PFSK-1 (cell line): ENCODE results near the gene MRI1.
A peak's percentile ranks its signal among the peaks of the same experiment; 100 is the strongest.

ENCODE experiments used
- FOXP2 ChIP-seq: optimal IDR thresholded peaks from 2 replicates; pipeline ENCODE3; 2011; ENCODE audit warnings: borderline replicate concordance, control low read depth, inconsistent platforms; ENCODE audit not compliant: insufficient read depth; ENCODE audit errors: extremely low read length, extremely low read depth
- POLR2AphosphoS5 ChIP-seq: IDR thresholded peaks from 2 replicates; pipeline ENCODE4 v1.6.1; 2012; ENCODE audit warnings: low read depth, mild to moderate bottlenecking, control low read depth, low read length, moderate library complexity
- SIN3A ChIP-seq: IDR thresholded peaks from 2 replicates; pipeline ENCODE4 v1.6.1; 2012; ENCODE audit warnings: mild to moderate bottlenecking, low read length, moderate library complexity, borderline replicate concordance; ENCODE audit not compliant: insufficient read depth
- TAF1 ChIP-seq: IDR thresholded peaks from 2 replicates; pipeline ENCODE4 v1.6.1; 2012; ENCODE audit warnings: low read length, control low read depth, borderline replicate concordance; ENCODE audit not compliant: insufficient read depth
- TF ChIP-seq, protein P1 (sequence below), 2 experiments: IDR thresholded peaks; 2 replicates each; pipeline versions ENCODE4 v1.6.1 to v1.8.0; 2011 to 2012; ENCODE audit warnings: low read depth in 2 of 2, low read length in 2 of 2, control low read depth in 1 of 2, inconsistent platforms in 1 of 2, mild to moderate bottlenecking in 1 of 2, moderate library complexity in 1 of 2; ENCODE audit not compliant: insufficient read depth in 1 of 2

The MRI1 gene

GRCh38 chr19:13796301-13797057, 32.2 kb downstream of the MRI1 start:
- no peak; the same call in 1 of the 2 replicates for TF ChIP-seq POLR2AphosphoS5
- TF ChIP-seq, protein P1, sequence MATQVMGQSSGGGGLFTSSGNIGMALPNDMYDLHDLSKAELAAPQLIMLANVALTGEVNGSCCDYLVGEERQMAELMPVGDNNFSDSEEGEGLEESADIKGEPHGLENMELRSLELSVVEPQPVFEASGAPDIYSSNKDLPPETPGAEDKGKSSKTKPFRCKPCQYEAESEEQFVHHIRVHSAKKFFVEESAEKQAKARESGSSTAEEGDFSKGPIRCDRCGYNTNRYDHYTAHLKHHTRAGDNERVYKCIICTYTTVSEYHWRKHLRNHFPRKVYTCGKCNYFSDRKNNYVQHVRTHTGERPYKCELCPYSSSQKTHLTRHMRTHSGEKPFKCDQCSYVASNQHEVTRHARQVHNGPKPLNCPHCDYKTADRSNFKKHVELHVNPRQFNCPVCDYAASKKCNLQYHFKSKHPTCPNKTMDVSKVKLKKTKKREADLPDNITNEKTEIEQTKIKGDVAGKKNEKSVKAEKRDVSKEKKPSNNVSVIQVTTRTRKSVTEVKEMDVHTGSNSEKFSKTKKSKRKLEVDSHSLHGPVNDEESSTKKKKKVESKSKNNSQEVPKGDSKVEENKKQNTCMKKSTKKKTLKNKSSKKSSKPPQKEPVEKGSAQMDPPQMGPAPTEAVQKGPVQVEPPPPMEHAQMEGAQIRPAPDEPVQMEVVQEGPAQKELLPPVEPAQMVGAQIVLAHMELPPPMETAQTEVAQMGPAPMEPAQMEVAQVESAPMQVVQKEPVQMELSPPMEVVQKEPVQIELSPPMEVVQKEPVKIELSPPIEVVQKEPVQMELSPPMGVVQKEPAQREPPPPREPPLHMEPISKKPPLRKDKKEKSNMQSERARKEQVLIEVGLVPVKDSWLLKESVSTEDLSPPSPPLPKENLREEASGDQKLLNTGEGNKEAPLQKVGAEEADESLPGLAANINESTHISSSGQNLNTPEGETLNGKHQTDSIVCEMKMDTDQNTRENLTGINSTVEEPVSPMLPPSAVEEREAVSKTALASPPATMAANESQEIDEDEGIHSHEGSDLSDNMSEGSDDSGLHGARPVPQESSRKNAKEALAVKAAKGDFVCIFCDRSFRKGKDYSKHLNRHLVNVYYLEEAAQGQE (IDR thresholded peaks at IDR 0.05; ENCODE audit: insufficient read depth in 1 of 2, low read depth in 2 of 2, low read length in 2 of 2), result peak; percentile 58 to 77; a peak in 3 of 4 replicates
- no peak for TF ChIP-seq FOXP2
- TF ChIP-seq SIN3A, result peak; percentile 81; the same call in 1 of the 2 replicates
- 0 out of 2 replicates have a peak, but pooled peaks have one; percentile 30 for TF ChIP-seq TAF1

- TF ChIP-seq, protein P1 (IDR thresholded peaks at IDR 0.05; ENCODE audit: insufficient read depth in 1 of 2, low read depth in 2 of 2, low read length in 2 of 2), result no peak
- no peak for TF ChIP-seq FOXP2
- no peak for TF ChIP-seq TAF1
- no peak for TF ChIP-seq POLR2AphosphoS5
- no peak for TF ChIP-seq SIN3A
Measured at GRCh38 chr19:13797058-13797440, 32.7 kb downstream of the MRI1 start.

- TF ChIP-seq POLR2AphosphoS5 (no peak), FOXP2 (no peak), SIN3A (no peak), TAF1 (no peak)
- TF ChIP-seq, protein P1 (IDR thresholded peaks at IDR 0.05; ENCODE audit: insufficient read depth in 1 of 2, low read depth in 2 of 2, low read length in 2 of 2), result no peak
Measured at GRCh38 chr19:13797870-13798269, 33.5 kb downstream of the MRI1 start.

- TF ChIP-seq POLR2AphosphoS5 (no peak), TAF1 (no peak), SIN3A (no peak), FOXP2 (no peak)
- TF ChIP-seq, protein P1 (IDR thresholded peaks at IDR 0.05; ENCODE audit: insufficient read depth in 1 of 2, low read depth in 2 of 2, low read length in 2 of 2), result no peak
Measured at GRCh38 chr19:13799669-13800068, 35.3 kb downstream of the MRI1 start.
